Astrocyte (in vitro differentiated cells and primary cell): Measurements from ENCODE around the gene EPB41. TPM values are rescaled to one million over a fixed set of nuclear protein-coding genes. Genes with fewer than 3 reads are reported as not detected.

ENCODE experiments used
- DNase-seq: peaks from one replicate; pipeline ENCODE4 v3.0.0-alpha.2; 2010; ENCODE audit warnings: low read depth
- FAIRE-seq: peaks from 2 replicates; lab custom pipeline; 2011; peaks lifted over from hg19 to GRCh38; lab: Jason Lieb, UNC
- H2AFZ ChIP-seq: 2 replicates; pipeline ENCODE4 v1.6.0; 2012; ENCODE audit warnings: low read depth, low read length, inconsistent platforms
- H3K27ac ChIP-seq: 2 replicates; pipeline ENCODE4 v1.5.1; 2011; ENCODE audit warnings: low read depth, low read length, inconsistent platforms
- H3K27me3 ChIP-seq: 2 replicates; pipeline ENCODE4 v1.6.0; 2011; ENCODE audit warnings: low read length, inconsistent platforms; ENCODE audit not compliant: insufficient read depth
- H3K36me3 ChIP-seq: 2 replicates; pipeline ENCODE4 v1.5.1; 2011; ENCODE audit warnings: low read length, inconsistent platforms; ENCODE audit not compliant: insufficient read depth
- H3K4me1 ChIP-seq: 2 replicates; pipeline ENCODE4 v1.5.1; 2011; ENCODE audit warnings: low read length, inconsistent platforms; ENCODE audit not compliant: insufficient read depth
- H3K4me2 ChIP-seq: 2 replicates; pipeline ENCODE4 v1.6.0; 2012; ENCODE audit warnings: low read length, inconsistent platforms
- H3K4me3 ChIP-seq: 2 replicates; pipeline ENCODE4 v1.5.1; 2011; ENCODE audit warnings: low read depth, mild to moderate bottlenecking, low read length, inconsistent platforms; ENCODE audit not compliant: insufficient read depth
- H3K79me2 ChIP-seq: 2 replicates; pipeline ENCODE4 v1.6.0; 2012; ENCODE audit warnings: mild to moderate bottlenecking, low read length, inconsistent platforms; ENCODE audit not compliant: insufficient read depth
- H3K9ac ChIP-seq: 2 replicates; pipeline ENCODE4 v1.6.0; 2012; ENCODE audit warnings: mild to moderate bottlenecking, low read length, inconsistent platforms
- H3K9me3 ChIP-seq: 2 replicates; pipeline ENCODE4 v1.5.1; 2012; ENCODE audit warnings: low read depth, mild to moderate bottlenecking, low read length, inconsistent platforms; ENCODE audit not compliant: insufficient read depth
- H4K20me1 ChIP-seq: 2 replicates; pipeline ENCODE4 v1.6.0; 2012; ENCODE audit warnings: low read length, inconsistent platforms; ENCODE audit not compliant: insufficient read depth
- H3K27ac Mint-ChIP-seq: one replicate; pipeline ENCODE4 v1.8.0; 2021; ENCODE audit warnings: mild to moderate bottlenecking, mixed read lengths; ENCODE audit not compliant: unreplicated experiment
- H3K27me3 Mint-ChIP-seq: one replicate; pipeline ENCODE4 v1.8.0; 2021; ENCODE audit warnings: low read depth, mixed read lengths; ENCODE audit not compliant: unreplicated experiment
- H3K36me3 Mint-ChIP-seq: one replicate; pipeline ENCODE4 v1.8.0; 2021; ENCODE audit warnings: low read depth, mixed read lengths; ENCODE audit not compliant: unreplicated experiment
- H3K4me1 Mint-ChIP-seq: one replicate; pipeline ENCODE4 v1.8.0; 2021; ENCODE audit warnings: low read depth, mixed read lengths; ENCODE audit not compliant: unreplicated experiment
- H3K4me3 Mint-ChIP-seq: one replicate; pipeline ENCODE4 v1.8.0; 2021; ENCODE audit warnings: mild to moderate bottlenecking, moderate library complexity, mixed read lengths; ENCODE audit not compliant: unreplicated experiment
- H3K9me3 Mint-ChIP-seq: one replicate; pipeline ENCODE4 v1.8.0; 2021; ENCODE audit warnings: mild to moderate bottlenecking, mixed read lengths; ENCODE audit not compliant: unreplicated experiment
- EZH2 ChIP-seq: IDR thresholded peaks from 2 replicates; pipeline ENCODE4 v1.6.1; 2012; ENCODE audit warnings: mild to moderate bottlenecking, low read length, inconsistent platforms; ENCODE audit not compliant: insufficient read depth
- total RNA-seq: library from RNA; stranded (reverse); gene quantifications from 2 replicates; pipeline ENCODE4 v1.2.1, GENCODE V29; 2021
- TF ChIP-seq, protein P1 (sequence below): IDR thresholded peaks from 2 replicates; pipeline ENCODE4 v1.5.1; 2011; ENCODE audit warnings: low read depth, mild to moderate bottlenecking, inconsistent platforms, low read length, moderate library complexity; ENCODE audit not compliant: insufficient read depth

The EPB41 gene
- total RNA-seq, 1 donor from 2014 or later = 13.9 TPM

DNA sequence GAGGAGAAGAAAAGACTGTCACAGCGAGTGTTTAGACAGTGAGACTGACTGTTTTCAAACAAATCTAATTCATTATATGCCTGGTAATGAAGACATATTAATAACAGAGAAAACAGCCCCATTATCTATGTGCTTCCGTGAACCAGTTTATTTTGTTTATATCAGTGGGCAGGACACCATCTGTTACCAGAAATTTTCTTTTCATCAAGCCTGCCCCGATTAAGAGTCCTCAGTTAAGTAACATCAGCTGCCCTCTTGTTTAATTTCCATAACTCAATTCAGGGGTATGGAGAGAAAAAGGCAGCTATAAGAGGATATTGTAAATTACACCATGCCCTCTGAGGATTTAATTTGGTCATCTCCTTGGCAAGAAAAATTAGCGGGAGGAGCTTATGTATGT is 115.3 kb downstream of the EPB41 start:
- TF ChIP-seq, protein P1, sequence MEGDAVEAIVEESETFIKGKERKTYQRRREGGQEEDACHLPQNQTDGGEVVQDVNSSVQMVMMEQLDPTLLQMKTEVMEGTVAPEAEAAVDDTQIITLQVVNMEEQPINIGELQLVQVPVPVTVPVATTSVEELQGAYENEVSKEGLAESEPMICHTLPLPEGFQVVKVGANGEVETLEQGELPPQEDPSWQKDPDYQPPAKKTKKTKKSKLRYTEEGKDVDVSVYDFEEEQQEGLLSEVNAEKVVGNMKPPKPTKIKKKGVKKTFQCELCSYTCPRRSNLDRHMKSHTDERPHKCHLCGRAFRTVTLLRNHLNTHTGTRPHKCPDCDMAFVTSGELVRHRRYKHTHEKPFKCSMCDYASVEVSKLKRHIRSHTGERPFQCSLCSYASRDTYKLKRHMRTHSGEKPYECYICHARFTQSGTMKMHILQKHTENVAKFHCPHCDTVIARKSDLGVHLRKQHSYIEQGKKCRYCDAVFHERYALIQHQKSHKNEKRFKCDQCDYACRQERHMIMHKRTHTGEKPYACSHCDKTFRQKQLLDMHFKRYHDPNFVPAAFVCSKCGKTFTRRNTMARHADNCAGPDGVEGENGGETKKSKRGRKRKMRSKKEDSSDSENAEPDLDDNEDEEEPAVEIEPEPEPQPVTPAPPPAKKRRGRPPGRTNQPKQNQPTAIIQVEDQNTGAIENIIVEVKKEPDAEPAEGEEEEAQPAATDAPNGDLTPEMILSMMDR = no peak
- TF ChIP-seq EZH2 = no peak
- DNase-seq = no peak
- no peak overlapping the region for H3K4me3 ChIP-seq
- H4K20me1 ChIP-seq = no peaks in the 10 kb centered on the region
- H3K27me3 ChIP-seq = no peaks in the 10 kb centered on the region
- no peak overlapping the region for H3K27ac ChIP-seq
- no peak for FAIRE-seq
- no peak overlapping the region for H2AFZ ChIP-seq
- no peaks in the 10 kb centered on the region for H3K9me3 ChIP-seq
- H3K4me1 ChIP-seq = no peaks in the 10 kb centered on the region
- H3K79me2 ChIP-seq = no peaks in the 10 kb centered on the region
- H3K4me1 Mint-ChIP-seq = no peaks in the 10 kb centered on the region
- no peak overlapping the region for H3K4me2 ChIP-seq
- H3K27me3 Mint-ChIP-seq = no peaks in the 10 kb centered on the region
- no peak overlapping the region for H3K9ac ChIP-seq
- H3K36me3 Mint-ChIP-seq = no peaks in the 10 kb centered on the region
- no peaks in the 10 kb centered on the region for H3K36me3 ChIP-seq
- no peak overlapping the region for H3K27ac Mint-ChIP-seq
- H3K4me3 Mint-ChIP-seq = no peak overlapping the region
- H3K9me3 Mint-ChIP-seq = no peaks in the 10 kb centered on the region

- Histone ChIP-seq H3K4me3 (no peak overlapping the region), H3K79me2 (no peaks in the 10 kb centered on the region), H4K20me1 (no peaks in the 10 kb centered on the region), H3K4me1 (no peaks in the 10 kb centered on the region), H3K9ac (no peak overlapping the region), H3K27ac (no peak overlapping the region), H2AFZ (no peak overlapping the region), H3K27me3 (no peaks in the 10 kb centered on the region), H3K4me2 (no peak overlapping the region), H3K9me3 (no peaks in the 10 kb centered on the region), H3K36me3 (no peaks in the 10 kb centered on the region)
- Mint-ChIP-seq H3K27ac (no peak overlapping the region), H3K9me3 (no peaks in the 10 kb centered on the region), H3K27me3 (no peaks in the 10 kb centered on the region), H3K36me3 (no peaks in the 10 kb centered on the region), H3K4me3 (no peak overlapping the region), H3K4me1 (no peaks in the 10 kb centered on the region)
- DNase-seq (no peak), FAIRE-seq (no peak)
- TF ChIP-seq EZH2 = no peak
- TF ChIP-seq, protein P1 = no peak
These were observed 118.5 kb downstream of the EPB41 start for GRCh38 chr1:29032841-29033240.

GRCh38 chr1:29033829-29034466 is 119.6 kb downstream of the EPB41 start:
- no peaks in the 10 kb centered on the region for H4K20me1 ChIP-seq
- no peak overlapping the region for H2AFZ ChIP-seq
- no peaks in the 10 kb centered on the region for H3K36me3 Mint-ChIP-seq
- DNase-seq (peak; percentile 10), FAIRE-seq (no peak)
- H3K9ac ChIP-seq = no peak overlapping the region
- H3K4me3 ChIP-seq = no peak overlapping the region
- no peaks in the 10 kb centered on the region for H3K79me2 ChIP-seq
- H3K27me3 ChIP-seq = no peaks in the 10 kb centered on the region
- no peaks in the 10 kb centered on the region for H3K4me1 ChIP-seq
- no peak overlapping the region for H3K4me3 Mint-ChIP-seq
- no peaks in the 10 kb centered on the region for H3K36me3 ChIP-seq
- no peaks in the 10 kb centered on the region for H3K27me3 Mint-ChIP-seq
- no peak for TF ChIP-seq EZH2
- TF ChIP-seq, protein P1 = peak; percentile 79
- no peaks in the 10 kb centered on the region for H3K9me3 Mint-ChIP-seq
- H3K9me3 ChIP-seq = no peaks in the 10 kb centered on the region
- no peak overlapping the region for H3K27ac Mint-ChIP-seq
- no peaks in the 10 kb centered on the region for H3K4me1 Mint-ChIP-seq
- H3K4me2 ChIP-seq = no peak overlapping the region
- H3K27ac ChIP-seq = no peak overlapping the region
